ENCODE measurements around the gene RFNG. TPM values are rescaled to one million over a fixed set of nuclear protein-coding genes. Genes with fewer than 3 reads are reported as not detected.

RFNG gene
- total RNA-seq, 4 donors from 2014 or later = 22.5 to 66.9 (median 49.0) TPM

- TF ChIP-seq, protein P1, sequence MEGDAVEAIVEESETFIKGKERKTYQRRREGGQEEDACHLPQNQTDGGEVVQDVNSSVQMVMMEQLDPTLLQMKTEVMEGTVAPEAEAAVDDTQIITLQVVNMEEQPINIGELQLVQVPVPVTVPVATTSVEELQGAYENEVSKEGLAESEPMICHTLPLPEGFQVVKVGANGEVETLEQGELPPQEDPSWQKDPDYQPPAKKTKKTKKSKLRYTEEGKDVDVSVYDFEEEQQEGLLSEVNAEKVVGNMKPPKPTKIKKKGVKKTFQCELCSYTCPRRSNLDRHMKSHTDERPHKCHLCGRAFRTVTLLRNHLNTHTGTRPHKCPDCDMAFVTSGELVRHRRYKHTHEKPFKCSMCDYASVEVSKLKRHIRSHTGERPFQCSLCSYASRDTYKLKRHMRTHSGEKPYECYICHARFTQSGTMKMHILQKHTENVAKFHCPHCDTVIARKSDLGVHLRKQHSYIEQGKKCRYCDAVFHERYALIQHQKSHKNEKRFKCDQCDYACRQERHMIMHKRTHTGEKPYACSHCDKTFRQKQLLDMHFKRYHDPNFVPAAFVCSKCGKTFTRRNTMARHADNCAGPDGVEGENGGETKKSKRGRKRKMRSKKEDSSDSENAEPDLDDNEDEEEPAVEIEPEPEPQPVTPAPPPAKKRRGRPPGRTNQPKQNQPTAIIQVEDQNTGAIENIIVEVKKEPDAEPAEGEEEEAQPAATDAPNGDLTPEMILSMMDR (IDR thresholded peaks at IDR 0.05; ENCODE audit: low read depth) = no peak
Measured at GRCh38 chr17:82028966-82029365, 22.6 kb downstream of the RFNG start.

- TF ChIP-seq, protein P1 (IDR thresholded peaks at IDR 0.05; ENCODE audit: low read depth) = no peak
Measured at GRCh38 chr17:82028246-82028645, 23.4 kb downstream of the RFNG start.

DNA sequence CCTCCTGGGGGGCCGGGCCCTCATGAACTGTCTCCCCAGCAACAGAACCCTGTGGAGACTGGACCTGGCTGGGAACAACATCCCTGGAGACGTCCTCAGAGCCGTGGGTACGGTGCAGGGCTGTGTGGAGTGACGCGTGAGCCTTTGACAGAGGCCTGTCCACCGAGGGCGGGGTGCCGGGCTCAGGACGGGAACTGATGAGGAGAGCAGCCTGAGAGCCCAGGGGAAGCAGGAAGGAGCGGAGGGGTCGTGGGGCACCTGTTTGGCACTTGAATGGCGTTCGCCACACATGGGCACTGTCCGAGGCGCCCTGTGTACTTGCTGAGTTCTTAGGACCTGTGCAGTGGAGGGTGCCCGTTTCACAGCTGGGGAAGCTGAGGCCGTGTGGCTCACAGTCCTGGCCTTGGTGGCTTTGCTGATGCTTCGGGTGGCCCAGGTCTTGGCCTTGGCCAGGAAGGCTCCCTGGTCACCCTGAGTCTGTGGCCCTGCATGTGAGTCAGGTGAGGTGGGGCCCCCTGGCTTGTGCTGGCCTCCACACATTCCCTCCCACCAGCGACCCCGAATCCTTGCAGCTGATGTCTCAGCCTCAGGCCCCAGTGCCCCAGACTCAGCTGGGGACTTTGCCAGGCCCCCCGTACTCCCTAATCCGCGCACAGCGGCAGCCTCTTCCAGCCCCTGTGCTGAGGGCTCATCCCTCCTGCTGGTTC, 26.1 kb downstream of the RFNG start:
- TF ChIP-seq, protein P1 (IDR thresholded peaks at IDR 0.05; ENCODE audit: low read depth) = no peak

DNA sequence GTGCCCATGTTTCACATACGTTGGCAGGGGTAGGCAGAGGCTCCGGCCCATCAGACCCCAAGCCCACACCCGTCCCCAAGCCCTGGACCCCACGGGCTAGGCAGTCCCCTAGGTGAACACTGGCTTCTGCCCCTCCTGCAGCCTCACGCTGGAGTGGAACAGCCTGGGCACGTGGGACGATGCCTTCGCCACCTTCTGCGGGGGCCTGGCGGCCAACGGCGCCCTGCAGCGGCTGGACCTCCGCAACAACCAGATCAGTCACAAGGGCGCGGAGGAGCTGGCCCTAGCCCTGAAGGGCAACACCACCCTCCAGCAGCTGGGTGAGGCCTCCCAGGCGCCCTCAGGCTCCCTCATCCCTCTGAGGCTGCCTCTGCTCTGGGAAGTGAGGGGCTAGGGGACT, 26.8 kb downstream of the RFNG start:
- TF ChIP-seq, protein P1 (IDR thresholded peaks at IDR 0.05; ENCODE audit: low read depth) = no peak

DNA sequence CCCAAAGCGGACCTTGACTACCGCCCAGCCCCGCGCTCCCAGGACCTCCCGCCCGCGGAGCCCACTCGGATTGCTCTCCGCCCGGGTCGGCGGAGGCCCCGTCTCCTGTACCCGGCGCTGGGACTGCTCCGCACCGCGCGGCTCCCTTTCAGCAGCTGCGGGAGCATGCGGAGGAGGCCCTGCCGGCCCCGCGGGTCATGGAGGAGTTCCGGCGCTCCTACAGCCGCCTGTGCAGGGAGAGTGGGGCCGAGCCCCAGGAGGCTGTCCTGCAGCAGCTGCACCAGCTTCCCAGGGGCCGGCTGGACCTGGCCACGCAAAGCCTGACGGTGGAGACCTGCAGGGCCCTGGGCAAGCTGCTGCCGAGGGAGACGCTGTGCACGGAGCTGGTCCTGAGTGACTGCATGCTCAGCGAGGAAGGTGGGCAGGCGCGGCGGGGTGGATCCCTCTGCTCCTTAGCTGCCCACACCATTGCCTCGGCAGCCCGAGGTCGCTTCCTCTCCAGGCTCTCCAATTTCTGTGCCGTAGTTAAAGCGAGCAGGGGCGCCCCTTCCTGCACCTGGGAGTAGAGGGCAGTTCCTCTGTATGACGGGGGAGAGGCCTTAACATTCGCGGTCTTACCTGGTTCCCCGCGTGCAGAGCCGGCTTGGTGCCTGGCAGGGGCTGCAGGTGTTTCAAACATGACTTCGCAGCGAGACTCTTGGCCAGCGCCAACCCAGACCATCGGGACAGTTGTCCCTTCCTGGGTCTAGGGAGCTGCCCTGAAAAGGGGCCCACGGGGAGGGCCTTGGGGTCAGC, 28.0 kb downstream of the RFNG start:
- TF ChIP-seq, protein P1 (IDR thresholded peaks at IDR 0.05; ENCODE audit: low read depth) = no peak

DNA sequence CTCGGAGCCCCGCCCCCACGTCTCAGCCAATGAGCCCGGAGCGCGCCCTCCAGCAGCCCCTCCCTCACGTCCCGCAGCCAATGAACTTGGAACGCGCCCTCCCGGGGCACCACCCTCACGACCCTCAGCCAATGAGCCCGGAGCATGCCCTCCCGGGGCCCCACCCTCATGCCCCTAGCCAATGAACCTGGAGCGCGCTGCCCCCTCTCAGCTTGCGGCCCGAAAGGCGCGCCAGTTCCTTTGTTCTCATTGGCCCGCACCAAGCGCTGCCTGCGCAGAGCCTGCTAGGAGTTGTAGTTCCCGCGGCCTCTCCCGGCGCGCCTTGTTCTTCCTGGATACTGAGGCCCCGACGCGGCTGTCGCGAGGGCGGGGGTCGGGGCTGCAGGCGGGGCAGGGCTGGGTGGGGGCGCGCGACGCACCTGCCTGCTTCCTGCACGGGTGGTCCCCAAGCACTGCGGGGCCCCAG, 28.6 kb downstream of the RFNG start, which contains the start of gene LRRC45:
Gene LRRC45, plus strand, starts transcription at position 325 of the 466 bp plus-strand sequence. CDS start 339 bp downstream, outside the sequence.
- TF ChIP-seq, protein P1 (IDR thresholded peaks at IDR 0.05; ENCODE audit: low read depth) = no peak

- TF ChIP-seq, protein P1 (IDR thresholded peaks at IDR 0.05; ENCODE audit: low read depth) = no peak
Measured at GRCh38 chr17:82022310-82022980, 29.2 kb downstream of the RFNG start, which contains the start of gene CENPX. Gene CENPX, minus strand, starts transcription at chr17:82022878. Its CDS starts 17 bp downstream, at chr17:82022861.
